K562 (cell line): ENCODE measurements around the gene METTL14. TPM values are rescaled to one million over a fixed set of nuclear protein-coding genes. Genes with fewer than 3 reads are reported as not detected.

Experiments used
- ATAC-seq: fragments of 200-7000 bp; cut with Tn5 transposase; 3 replicates; pipeline ENCODE4 v1.9.1; 2020; ENCODE audit warnings: moderate library complexity
- BruUV-seq: library from RNA; stranded (reverse); fragments of 400-500 nt; replicated peaks from 2 replicates; lab custom pipeline; 2021; lab: Mats Ljungman, UMichigan
- CTCF ChIA-PET: fragments of 300-600 bp; formaldehyde crosslinking; extraction: SDS; loops from one replicate; lab custom pipeline; 2021; ENCODE audit warnings: low intra/inter-chr PET ratio; lab: Yijun Ruan, JAX
- POLR2A ChIA-PET: fragments of 300-600, 350-650 bp; sonication (Branson Sonifier 250); formaldehyde crosslinking; extraction: SDS; loops from one replicate; lab custom pipeline; 2021; ENCODE audit warnings: antibody characterized with exemption, inconsistent platforms; lab: Yijun Ruan, JAX
- DNase-seq, 4 experiments: peaks; one replicate each; pipeline versions ENCODE4 v3.0.0 to v3.0.0-alpha.2; 2011 to 2018; ENCODE audit warnings: low spot score in 3 of 4, mixed read lengths in 3 of 4; ENCODE audit errors: extremely low read depth in 1 of 4
- FAIRE-seq: peaks from 2 replicates; lab custom pipeline; 2011; peaks lifted over from hg19 to GRCh38; lab: Jason Lieb, UNC
- H2AFZ ChIP-seq: 2 replicates; pipeline ENCODE4 v1.6.0; 2011; ENCODE audit warnings: low read depth, low read length, control low read depth, inconsistent platforms
- H3K27ac ChIP-seq: fragments of 200-600 bp; 3 replicates; pipeline ENCODE4 v1.8.0; 2011; ENCODE audit warnings: low read depth, mild to moderate bottlenecking, control low read depth, inconsistent platforms, low read length, moderate library complexity, mixed read lengths; ENCODE audit errors: extremely low read depth
- H3K27me3 ChIP-seq, 2 experiments: fragments of 300-600 bp in 1 of 2; 2 replicates in 1 of 2; 3 replicates in 1 of 2; pipeline versions ENCODE4 v1.6.0 to v1.8.0; 2011; ENCODE audit warnings: inconsistent platforms in 2 of 2, low read length in 2 of 2, mild to moderate bottlenecking in 1 of 2, mixed read lengths in 1 of 2, moderate library complexity in 1 of 2; ENCODE audit not compliant: control insufficient read depth in 2 of 2, insufficient read depth in 2 of 2
- H3K36me3 ChIP-seq: fragments of 300-600 bp; 3 replicates; pipeline ENCODE4 v1.8.0; 2011; ENCODE audit warnings: mild to moderate bottlenecking, low read length, inconsistent platforms; ENCODE audit not compliant: control insufficient read depth, insufficient read depth
- H3K4me1 ChIP-seq, 2 experiments: fragments of 200-600 bp in 1 of 2; replicated peaks in 1 of 2; 2 replicates in 1 of 2; 3 replicates in 1 of 2; pipeline versions ENCODE4 v1.5.1 to v1.8.0; 2011; ENCODE audit warnings: inconsistent platforms in 2 of 2, low read length in 2 of 2, mild to moderate bottlenecking in 1 of 2, mixed read lengths in 1 of 2, moderate library complexity in 1 of 2; ENCODE audit not compliant: control insufficient read depth in 2 of 2, insufficient read depth in 2 of 2
- H3K4me2 ChIP-seq: 2 replicates; pipeline ENCODE4 v1.6.1; 2011; ENCODE audit warnings: low read length, control low read depth, inconsistent platforms, mixed read lengths; ENCODE audit not compliant: insufficient read depth
- H3K4me3 ChIP-seq: fragments of 200-600 bp; sonication (generic), shearing (Covaris generic); 2 replicates; pipeline ENCODE4 v1.5.1; 2016; ENCODE audit warnings: control low read depth, inconsistent platforms
- H3K79me2 ChIP-seq: fragments of 200-600 bp; 3 replicates; pipeline ENCODE4 v1.8.0; 2011; ENCODE audit warnings: low read length, inconsistent platforms; ENCODE audit not compliant: control insufficient read depth, insufficient read depth
- H3K9ac ChIP-seq, 2 experiments: 2 replicates each; pipeline versions ENCODE4 v1.6.0 to v1.6.1; 2011; ENCODE audit warnings: low read depth in 2 of 2, low read length in 2 of 2, control low read depth in 1 of 2, inconsistent platforms in 1 of 2, mild to moderate bottlenecking in 1 of 2, mixed read lengths in 1 of 2; ENCODE audit not compliant: insufficient read depth in 1 of 2
- H3K9me1 ChIP-seq: one replicate; pipeline ENCODE4 v1.6.0; 2011; ENCODE audit warnings: inconsistent platforms, mild to moderate bottlenecking, low read length, moderate library complexity; ENCODE audit not compliant: control insufficient read depth, insufficient read depth
- H3K9me3 ChIP-seq: replicated peaks from 2 replicates; pipeline ENCODE4 v1.5.1; 2011; ENCODE audit warnings: low read depth, low read length, inconsistent platforms; ENCODE audit not compliant: control insufficient read depth, insufficient read depth
- H4K20me1 ChIP-seq: replicated peaks from 2 replicates; pipeline ENCODE4 v1.6.1; 2011; ENCODE audit warnings: low read length, inconsistent platforms, mixed read lengths; ENCODE audit not compliant: control insufficient read depth, insufficient read depth
- ELF2 ChIP-seq: fragments of 250-450 bp; sonication (Bioruptor Pico); IDR thresholded peaks from 2 replicates; pipeline ENCODE4 v1.5.0; 2021; ENCODE audit warnings: mild to moderate bottlenecking
- FOXK1 ChIP-seq: sonication (generic); formaldehyde crosslinking; IDR thresholded peaks from 2 replicates; pipeline ENCODE4 v1.8.0; 2022; ENCODE audit warnings: missing genetic modification reagents, mild to moderate bottlenecking, borderline replicate concordance
- ID3 ChIP-seq, 2 experiments: fragments of 250-450 bp in 1 of 2; fragments of 450-650 bp in 1 of 2; sonication (Bioruptor Pico) in 1 of 2; IDR thresholded peaks; 2 replicates each; pipeline versions ENCODE4 v1.6.1 to v1.8.0; 2016 to 2021; ENCODE audit warnings: mild to moderate bottlenecking in 2 of 2, moderate library complexity in 2 of 2, missing compliant biosample characterization in 1 of 2, missing genetic modification characterization in 1 of 2
- SLC30A9 ChIP-seq: fragments of 250-450 bp; sonication (Bioruptor Pico); IDR thresholded peaks from 2 replicates; pipeline ENCODE4 v1.8.0; 2022; ENCODE audit warnings: mild to moderate bottlenecking, moderate library complexity
- ZNF184 ChIP-seq: sonication (generic); formaldehyde crosslinking; IDR thresholded peaks from 2 replicates; pipeline ENCODE4 v1.5.0; 2020; ENCODE audit warnings: missing genetic modification reagents
- WGBS: fragments of 100-300 bp; shearing (Covaris generic); methylation state at CpG from one replicate; pipeline ENCODE4 v1.1.6; 2016; ENCODE audit warnings: low coverage, mixed read lengths; ENCODE audit not compliant: insufficient coverage; ENCODE audit errors: missing lambda C conversion rate; 5-methylcytosine and 5-hydroxymethylcytosine counted together
- in situ Hi-C: fragments of 300-500 bp; cut with MboI; formaldehyde crosslinking; loops from 4 replicates; pipeline ENCODE4 v1.15.0; 2018; ENCODE audit warnings: inconsistent platforms, mixed read lengths
- intact Hi-C: fragments of 100-400 bp; cut with micrococcal nuclease; formaldehyde crosslinking; loops from 2 replicates; pipeline ENCODE4 v1.14.2; 2022
- polyA plus RNA-seq, 8 experiments: library from polyadenylated mRNA; depleted of rRNA in 4 of 8; stranded (reverse) in 5 of 8; unstranded in 3 of 8; fragments of >200 nt; fragmentation: Nextera tagmentation in 2 of 8; fragmentation: Illumina TruSeq in 1 of 8; extraction: Ambion mirVana in 2 of 8; extraction: Trizol in 1 of 8; gene quantifications; 2 replicates each; pipeline versions ENCODE4 v1.2.1 to v1.2.3, GENCODE V29; 2011 to 2014; ENCODE audit warnings: inconsistent platforms in 1 of 8, missing spikeins in 1 of 8
- total RNA-seq, 7 experiments: library from RNA; depleted of rRNA in 6 of 7; stranded (reverse); fragments of >200 nt in 6 of 7; fragmentation: Illumina TruSeq in 2 of 7; extraction: Trizol in 2 of 7; gene quantifications; 2 replicates each; pipeline versions ENCODE4 v1.2.1 to v1.2.3, GENCODE V29; 2011 to 2021; ENCODE audit warnings: low replicate concordance in 1 of 7
- TF ChIP-seq, protein P1 (sequence below): fragments of 450-650 bp; formaldehyde crosslinking; IDR thresholded peaks from 2 replicates; pipeline ENCODE4 v1.4.0; 2020; ENCODE audit warnings: mild to moderate bottlenecking, moderate library complexity

The METTL14 gene
- total and polyA plus RNA-seq, 9 of the 15 experiments (the other 6 are each of a cell fraction or from before 2014, with no cell fraction given) = 16.7 to 42.4 (median 27.7) TPM

GRCh38 chr4:118711052-118711451 is 25.9 kb downstream of the METTL14 start:
- Histone ChIP-seq H3K36me3 (peaks cover 56% of the 10 kb centered on the region), H2AFZ (no peak overlapping the region), H3K79me2 (no peaks in the 10 kb centered on the region), H3K9me3 (no peaks in the 10 kb centered on the region), H3K27ac (no peak overlapping the region), H3K9ac (no peak overlapping the region), H3K4me3 (no peak overlapping the region), H3K4me1 (no peaks in the 10 kb centered on the region), H3K9me1 (no peaks in the 10 kb centered on the region), H4K20me1 (0 out of 2 replicates have a peak, but pooled peaks cover under 1% of the 10 kb centered on the region), H3K4me2 (no peak overlapping the region), H3K27me3 (no peaks in the 10 kb centered on the region)
- no peak for TF ChIP-seq FOXK1
- TF ChIP-seq ZNF184 (CRISPR knock-in tag) = no peak
- no peak for TF ChIP-seq SLC30A9 (CRISPR knock-in tag)
- TF ChIP-seq, protein P1, sequence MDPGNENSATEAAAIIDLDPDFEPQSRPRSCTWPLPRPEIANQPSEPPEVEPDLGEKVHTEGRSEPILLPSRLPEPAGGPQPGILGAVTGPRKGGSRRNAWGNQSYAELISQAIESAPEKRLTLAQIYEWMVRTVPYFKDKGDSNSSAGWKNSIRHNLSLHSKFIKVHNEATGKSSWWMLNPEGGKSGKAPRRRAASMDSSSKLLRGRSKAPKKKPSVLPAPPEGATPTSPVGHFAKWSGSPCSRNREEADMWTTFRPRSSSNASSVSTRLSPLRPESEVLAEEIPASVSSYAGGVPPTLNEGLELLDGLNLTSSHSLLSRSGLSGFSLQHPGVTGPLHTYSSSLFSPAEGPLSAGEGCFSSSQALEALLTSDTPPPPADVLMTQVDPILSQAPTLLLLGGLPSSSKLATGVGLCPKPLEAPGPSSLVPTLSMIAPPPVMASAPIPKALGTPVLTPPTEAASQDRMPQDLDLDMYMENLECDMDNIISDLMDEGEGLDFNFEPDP = no peak
- no peak for TF ChIP-seq ELF2 (CRISPR knock-in tag)
- TF ChIP-seq ID3 (CRISPR knock-in tag; IDR thresholded peaks at IDR 0.05) = no peak
- no peak for TF ChIP-seq ID3 (tag; IDR thresholded peaks at IDR 0.05)
- intact Hi-C loops = no loop called here
- CTCF ChIA-PET = no interaction called here
- 92% methylated on average over 2 of the region's 2 CpGs for WGBS
- in situ Hi-C loops = no loop called here
- DNase-seq (no peak), FAIRE-seq (no peak), ATAC-seq (no peak)
- POLR2A ChIA-PET = interaction anchor here (1.5 kb wide), 1 partner anchor 15 kb away, joined by 4 read pairs; no protein-coding TSS in a partner anchor
- BruUV-seq = no TSS peak
